ENCODE data around the gene SPRYD7.

The SPRYD7 gene

DNA sequence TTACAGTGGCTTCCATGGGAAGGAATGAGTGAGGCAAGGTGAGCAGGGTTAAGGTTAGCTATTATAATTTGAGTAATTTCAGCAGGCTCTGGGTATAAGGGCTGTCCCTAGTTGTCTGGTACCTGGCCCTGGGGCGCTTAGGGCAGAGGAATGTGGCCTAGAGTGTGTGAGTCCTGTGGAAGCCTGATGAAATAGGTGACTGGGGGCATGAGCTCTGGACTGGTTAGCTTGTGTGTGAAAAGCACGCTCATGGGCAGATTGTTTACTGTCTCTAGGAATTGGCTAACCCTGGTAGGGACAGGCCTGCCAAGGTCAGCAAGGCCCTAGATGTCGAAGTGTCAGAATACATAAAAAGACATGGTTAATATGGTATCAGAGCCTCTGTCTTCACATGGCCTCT, 42.5 kb downstream of the SPRYD7 start:
- no peak for DNase-seq (ENCODE audit: low spot score)
- in situ Hi-C loops (cut with MboI; ENCODE audit: low pct_unique_long_range_greater_than_20kb, low sequenced_read_pairs, unreplicated experiment) = no loop called here
- TF ChIP-seq, protein P1, sequence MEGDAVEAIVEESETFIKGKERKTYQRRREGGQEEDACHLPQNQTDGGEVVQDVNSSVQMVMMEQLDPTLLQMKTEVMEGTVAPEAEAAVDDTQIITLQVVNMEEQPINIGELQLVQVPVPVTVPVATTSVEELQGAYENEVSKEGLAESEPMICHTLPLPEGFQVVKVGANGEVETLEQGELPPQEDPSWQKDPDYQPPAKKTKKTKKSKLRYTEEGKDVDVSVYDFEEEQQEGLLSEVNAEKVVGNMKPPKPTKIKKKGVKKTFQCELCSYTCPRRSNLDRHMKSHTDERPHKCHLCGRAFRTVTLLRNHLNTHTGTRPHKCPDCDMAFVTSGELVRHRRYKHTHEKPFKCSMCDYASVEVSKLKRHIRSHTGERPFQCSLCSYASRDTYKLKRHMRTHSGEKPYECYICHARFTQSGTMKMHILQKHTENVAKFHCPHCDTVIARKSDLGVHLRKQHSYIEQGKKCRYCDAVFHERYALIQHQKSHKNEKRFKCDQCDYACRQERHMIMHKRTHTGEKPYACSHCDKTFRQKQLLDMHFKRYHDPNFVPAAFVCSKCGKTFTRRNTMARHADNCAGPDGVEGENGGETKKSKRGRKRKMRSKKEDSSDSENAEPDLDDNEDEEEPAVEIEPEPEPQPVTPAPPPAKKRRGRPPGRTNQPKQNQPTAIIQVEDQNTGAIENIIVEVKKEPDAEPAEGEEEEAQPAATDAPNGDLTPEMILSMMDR (IDR thresholded peaks at IDR 0.05; ENCODE audit: extremely low read depth, insufficient read depth, missing control alignments) = no peak

DNA sequence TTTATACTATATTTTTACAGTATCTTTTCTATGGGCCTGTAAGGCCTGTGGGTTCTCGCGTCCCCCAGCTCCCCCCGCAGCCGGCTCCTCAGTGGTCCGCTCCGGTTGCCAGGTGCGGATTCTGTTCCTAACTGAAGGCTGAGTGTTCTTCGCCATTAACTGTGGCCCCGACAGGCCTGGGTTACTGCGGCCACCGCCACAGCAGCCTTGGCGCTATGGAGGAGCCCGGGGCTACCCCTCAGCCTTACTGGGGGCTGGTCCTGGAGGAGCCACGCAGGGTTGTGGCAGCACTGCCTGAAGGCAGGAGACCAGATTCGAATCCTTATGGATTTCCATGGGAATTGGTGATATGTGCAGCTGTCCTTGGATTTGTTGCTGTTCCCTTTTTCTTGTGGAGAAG, 45.8 kb downstream of the SPRYD7 start:
- in situ Hi-C loops (cut with MboI; ENCODE audit: low pct_unique_long_range_greater_than_20kb, low sequenced_read_pairs, unreplicated experiment) = no loop called here
- no peak for DNase-seq (ENCODE audit: low spot score)
- TF ChIP-seq, protein P1 (IDR thresholded peaks at IDR 0.05; ENCODE audit: extremely low read depth, insufficient read depth, missing control alignments) = no peak

DNA sequence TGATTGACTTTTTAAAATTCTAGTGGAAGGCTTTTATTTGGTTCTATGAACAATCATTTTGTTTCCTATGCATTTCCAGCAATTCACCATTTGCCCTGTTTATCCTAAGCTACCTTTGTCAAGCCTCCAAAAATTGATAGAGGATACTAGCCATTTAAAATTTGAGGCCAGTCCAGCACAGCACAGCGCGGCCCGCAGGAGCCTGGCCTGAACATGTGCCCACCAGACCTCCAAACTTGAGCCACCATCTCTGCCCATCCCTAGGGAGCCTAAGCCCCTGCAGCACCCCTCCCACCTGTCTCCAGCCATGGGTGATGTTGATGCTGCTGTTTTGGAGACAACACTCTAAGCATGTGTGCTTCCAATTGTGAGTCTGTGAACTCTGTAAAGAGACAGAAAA, 57.5 kb downstream of the SPRYD7 start:
- TF ChIP-seq, protein P1 (IDR thresholded peaks at IDR 0.05; ENCODE audit: extremely low read depth, insufficient read depth, missing control alignments) = no peak
- no peak for DNase-seq (ENCODE audit: low spot score)
- in situ Hi-C loops (cut with MboI; ENCODE audit: low pct_unique_long_range_greater_than_20kb, low sequenced_read_pairs, unreplicated experiment) = no loop called here

DNA sequence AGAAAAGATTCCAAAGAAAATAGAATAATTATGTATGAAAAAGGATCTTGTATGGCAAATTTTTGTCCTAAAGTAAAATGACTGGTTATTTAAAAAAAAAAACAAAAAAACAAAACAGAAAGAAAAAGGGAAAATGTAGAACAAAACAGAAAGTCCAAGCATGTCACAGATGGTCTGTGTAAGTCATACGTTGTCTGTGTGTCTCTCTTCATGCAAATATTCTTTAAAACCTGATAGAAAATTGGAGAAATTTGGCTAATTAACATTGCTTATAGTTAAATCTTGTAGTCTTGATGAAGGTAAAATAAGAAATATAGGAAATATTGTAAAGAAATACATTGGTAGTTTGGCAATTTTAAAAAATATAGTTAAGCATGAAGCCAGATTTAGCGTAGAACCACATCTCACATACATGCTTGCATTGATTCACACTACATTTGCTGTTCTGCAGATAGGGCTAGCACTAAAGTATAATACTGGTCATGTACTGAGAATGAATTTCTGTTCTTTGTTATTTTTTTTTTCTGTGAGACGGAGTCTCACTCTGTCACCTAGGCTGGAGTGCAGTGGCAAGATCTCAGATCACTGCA, 58.4 kb downstream of the SPRYD7 start:
- no peak for DNase-seq (ENCODE audit: low spot score)
- TF ChIP-seq, protein P1 (IDR thresholded peaks at IDR 0.05; ENCODE audit: extremely low read depth, insufficient read depth, missing control alignments) = no peak
- in situ Hi-C loops (cut with MboI; ENCODE audit: low pct_unique_long_range_greater_than_20kb, low sequenced_read_pairs, unreplicated experiment) = no loop called here

DNA sequence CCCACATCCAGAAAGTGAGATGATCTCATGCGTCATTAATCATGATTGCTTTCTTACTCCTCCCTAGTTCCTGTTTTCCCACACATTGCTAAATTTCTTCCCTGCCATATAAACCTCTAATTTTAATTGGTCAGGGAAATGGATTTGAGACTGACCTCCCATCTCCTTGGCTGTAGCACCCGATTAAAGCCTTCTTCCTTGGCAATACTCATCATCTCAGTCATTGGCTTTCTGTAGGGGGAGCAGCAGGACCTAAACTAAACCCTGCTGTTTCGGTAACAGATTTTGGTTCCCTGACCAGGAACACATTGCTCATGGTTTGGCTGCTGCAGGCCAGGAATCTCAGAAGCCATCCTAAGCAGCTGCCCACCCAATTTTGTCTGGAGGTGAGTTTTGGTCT, 61.7 kb downstream of the SPRYD7 start:
- DNase-seq (ENCODE audit: low spot score) = no peak
- in situ Hi-C loops (cut with MboI; ENCODE audit: low pct_unique_long_range_greater_than_20kb, low sequenced_read_pairs, unreplicated experiment) = no loop called here
- TF ChIP-seq, protein P1 (IDR thresholded peaks at IDR 0.05; ENCODE audit: extremely low read depth, insufficient read depth, missing control alignments) = no peak

DNA sequence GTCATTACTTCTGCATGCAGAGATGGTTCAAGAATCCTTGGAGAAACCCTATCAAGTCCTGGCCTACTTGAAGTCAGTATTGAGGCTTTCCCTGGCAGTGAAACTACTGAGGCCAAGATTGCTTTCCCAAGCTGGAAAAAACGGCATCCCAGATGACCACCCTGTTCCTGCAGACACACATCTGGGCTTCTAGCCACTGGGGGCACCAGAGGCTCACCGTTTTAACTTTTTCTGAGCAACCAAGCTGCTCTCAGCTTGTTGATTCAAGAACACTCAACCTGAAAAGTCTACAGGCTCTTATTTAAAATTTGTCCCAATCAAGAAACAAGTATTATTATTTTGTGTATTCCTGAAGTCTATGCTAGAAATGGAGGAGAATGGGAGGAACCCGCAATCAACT, 66.6 kb downstream of the SPRYD7 start:
- TF ChIP-seq, protein P1 (IDR thresholded peaks at IDR 0.05; ENCODE audit: extremely low read depth, insufficient read depth, missing control alignments) = peak; percentile 29
- in situ Hi-C loops (cut with MboI; ENCODE audit: low pct_unique_long_range_greater_than_20kb, low sequenced_read_pairs, unreplicated experiment) = no loop called here

DNA sequence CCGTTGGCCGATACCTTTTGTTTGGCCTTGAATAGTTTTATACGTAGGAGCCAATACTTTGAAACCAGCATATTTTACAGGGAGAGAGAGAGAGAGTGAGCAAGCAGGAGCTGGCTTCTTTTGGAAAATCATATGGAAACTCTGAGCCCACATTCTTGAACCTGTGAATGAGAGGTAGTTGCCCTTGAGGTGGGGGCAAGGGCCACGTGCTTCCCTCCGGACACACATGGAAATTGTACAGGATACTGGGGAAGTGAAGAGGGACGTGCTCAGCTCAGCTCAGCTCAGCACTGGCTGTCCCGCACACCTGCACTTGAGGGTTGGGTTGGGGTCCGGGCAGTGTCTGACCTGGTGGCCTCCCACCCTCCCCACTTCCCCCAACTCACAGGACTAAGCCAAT, 68.3 kb downstream of the SPRYD7 start:
- in situ Hi-C loops (cut with MboI; ENCODE audit: low pct_unique_long_range_greater_than_20kb, low sequenced_read_pairs, unreplicated experiment) = no loop called here
- DNase-seq (ENCODE audit: low spot score) = no peak
- TF ChIP-seq, protein P1 (IDR thresholded peaks at IDR 0.05; ENCODE audit: extremely low read depth, insufficient read depth, missing control alignments) = no peak

More for the DNA sequence above, 66.6 kb downstream of the SPRYD7 start:
- no peak for DNase-seq (ENCODE audit: low spot score)
